Measurements from ENCODE around the gene RAB39A. TPM values are rescaled to one million over a fixed set of nuclear protein-coding genes. Genes with fewer than 3 reads are reported as not detected.

RAB39A gene
- total RNA-seq, 4 donors from 2014 or later = 0.69 to 2.5 (median 0.77) TPM

GRCh38 chr11:107999759-108000455 lies 71.7 kb downstream of the RAB39A start:
- WGBS = 38% methylated on average over 6 of the region's 6 CpGs
- intact Hi-C loops (cut with DNase I) = no loop called here
- H3K36me3 ChIP-seq = no peaks in the 10 kb centered on the region
- no peak overlapping the region for H3K27ac ChIP-seq (replicated peaks in 1 of 4)
- H3K4me3 ChIP-seq = no peak overlapping the region
- no peak for DNase-seq (ENCODE audit: extremely low spot score)
- H3K4me1 ChIP-seq = no peaks in the 10 kb centered on the region
- no peaks in the 10 kb centered on the region for H3K27me3 ChIP-seq
- no peaks in the 10 kb centered on the region for H3K9me3 ChIP-seq
- TF ChIP-seq EP300 (IDR thresholded peaks at IDR 0.05) = no peak
- TF ChIP-seq CTCF (IDR thresholded peaks at IDR 0.05) = peak in 2 of 3 experiments; percentile 18 to 38

GRCh38 chr11:108002476-108002875 lies 74.2 kb downstream of the RAB39A start:
- no peak overlapping the region for H3K4me3 ChIP-seq
- intact Hi-C loops (cut with DNase I) = no loop called here
- DNase-seq (ENCODE audit: extremely low spot score) = no peak
- H3K4me1 ChIP-seq = no peaks in the 10 kb centered on the region
- TF ChIP-seq POLR2A (IDR thresholded peaks at IDR 0.05; ENCODE audit: low read depth) (no peak), POLR2AphosphoS5 (IDR thresholded peaks at IDR 0.05) (no peak), EP300 (IDR thresholded peaks at IDR 0.05) (no peak), CTCF (IDR thresholded peaks at IDR 0.05) (no peak)
- 81% methylated on average over 3 of the region's 3 CpGs for WGBS
- H3K27me3 ChIP-seq = no peaks in the 10 kb centered on the region
- no peaks in the 10 kb centered on the region for H3K36me3 ChIP-seq
- H3K27ac ChIP-seq (replicated peaks in 1 of 4) = no peak overlapping the region
- no peaks in the 10 kb centered on the region for H3K9me3 ChIP-seq

- Histone ChIP-seq H3K36me3 (no peaks in the 10 kb centered on the region), H3K4me1 (peaks cover 0 to 9% (median 0%) of the 10 kb centered on the region in 4 donors), H3K4me3 (no peak overlapping the region), H3K27ac (replicated peaks in 1 of 4) (no peak overlapping the region), H3K27me3 (no peaks in the 10 kb centered on the region), H3K9me3 (no peaks in the 10 kb centered on the region)
- TF ChIP-seq CTCF (IDR thresholded peaks at IDR 0.05) (no peak), POLR2A (IDR thresholded peaks at IDR 0.05; ENCODE audit: low read depth) (no peak), EP300 (IDR thresholded peaks at IDR 0.05) (no peak), POLR2AphosphoS5 (IDR thresholded peaks at IDR 0.05) (no peak)
- 91% methylated on average over 5 of the region's 5 CpGs for WGBS
- intact Hi-C loops (cut with DNase I) = no loop called here
- no peak for DNase-seq (ENCODE audit: extremely low spot score)
Measured at GRCh38 chr11:108003623-108004022, 75.4 kb downstream of the RAB39A start.

GRCh38 chr11:108007819-108008218 lies 79.6 kb downstream of the RAB39A start:
- H3K4me1 ChIP-seq = peaks cover 15 to 39% (median 31%) of the 10 kb centered on the region in 4 donors
- no peaks in the 10 kb centered on the region for H3K9me3 ChIP-seq
- WGBS = 92% methylated on average over 18 of the region's 18 CpGs
- intact Hi-C loops (cut with DNase I) = no loop called here
- no peak overlapping the region for H3K27ac ChIP-seq (replicated peaks in 1 of 4)
- TF ChIP-seq EP300 (IDR thresholded peaks at IDR 0.05) = no peak
- TF ChIP-seq POLR2AphosphoS5 (IDR thresholded peaks at IDR 0.05) = no peak
- no peak for TF ChIP-seq CTCF (IDR thresholded peaks at IDR 0.05)
- no peak for TF ChIP-seq POLR2A (IDR thresholded peaks at IDR 0.05; ENCODE audit: low read depth)
- H3K27me3 ChIP-seq = no peaks in the 10 kb centered on the region
- H3K4me3 ChIP-seq = no peak overlapping the region
- no peak for DNase-seq (ENCODE audit: extremely low spot score)
- H3K36me3 ChIP-seq = no peaks in the 10 kb centered on the region
